ENCODE results near the gene DMKN.

The DMKN gene

GRCh38 chr19:35459414-35460082 lies 53.9 kb downstream of the DMKN start:
- no peak for DNase-seq

- DNase-seq: no peak
These were observed 54.6 kb downstream of the DMKN start for GRCh38 chr19:35458731-35459391.

GRCh38 chr19:35458192-35458591 lies 55.3 kb downstream of the DMKN start:
- DNase-seq: no peak

GRCh38 chr19:35457173-35457572 lies 56.3 kb downstream of the DMKN start:
- DNase-seq: no peak

- DNase-seq: no peak
These were observed 57.7 kb downstream of the DMKN start for GRCh38 chr19:35455616-35456201.

- no peak for DNase-seq
These were observed 58.8 kb downstream of the DMKN start for GRCh38 chr19:35454663-35455062.

GRCh38 chr19:35451338-35452096 lies 61.9 kb downstream of the DMKN start:
- no peak for DNase-seq

- no peak for DNase-seq
These were observed 63.9 kb downstream of the DMKN start for GRCh38 chr19:35449359-35450043.

- DNase-seq: no peak
These were observed 65.6 kb downstream of the DMKN start, which contains the start of gene FFAR2 for GRCh38 chr19:35447606-35448469. FFAR2 (plus strand) TSS chr19:35448257; CDS start chr19:35449715, 1,458 bp downstream.
